PFSK-1 (cell line): ENCODE results near the gene FOXRED2.

Experiments
- POLR2AphosphoS5 ChIP-seq: IDR thresholded peaks from 2 replicates; pipeline ENCODE4 v1.6.1; 2012; ENCODE audit warnings: low read depth, mild to moderate bottlenecking, control low read depth, low read length, moderate library complexity
- SIN3A ChIP-seq: IDR thresholded peaks from 2 replicates; pipeline ENCODE4 v1.6.1; 2012; ENCODE audit warnings: mild to moderate bottlenecking, low read length, moderate library complexity, borderline replicate concordance; ENCODE audit not compliant: insufficient read depth
- TAF1 ChIP-seq: IDR thresholded peaks from 2 replicates; pipeline ENCODE4 v1.6.1; 2012; ENCODE audit warnings: low read length, control low read depth, borderline replicate concordance; ENCODE audit not compliant: insufficient read depth
- TF ChIP-seq, protein P1 (sequence below), 2 experiments: IDR thresholded peaks; 2 replicates each; pipeline versions ENCODE4 v1.6.1 to v1.8.0; 2011 to 2012; ENCODE audit warnings: low read depth in 2 of 2, low read length in 2 of 2, control low read depth in 1 of 2, inconsistent platforms in 1 of 2, mild to moderate bottlenecking in 1 of 2, moderate library complexity in 1 of 2; ENCODE audit not compliant: insufficient read depth in 1 of 2

DNA sequence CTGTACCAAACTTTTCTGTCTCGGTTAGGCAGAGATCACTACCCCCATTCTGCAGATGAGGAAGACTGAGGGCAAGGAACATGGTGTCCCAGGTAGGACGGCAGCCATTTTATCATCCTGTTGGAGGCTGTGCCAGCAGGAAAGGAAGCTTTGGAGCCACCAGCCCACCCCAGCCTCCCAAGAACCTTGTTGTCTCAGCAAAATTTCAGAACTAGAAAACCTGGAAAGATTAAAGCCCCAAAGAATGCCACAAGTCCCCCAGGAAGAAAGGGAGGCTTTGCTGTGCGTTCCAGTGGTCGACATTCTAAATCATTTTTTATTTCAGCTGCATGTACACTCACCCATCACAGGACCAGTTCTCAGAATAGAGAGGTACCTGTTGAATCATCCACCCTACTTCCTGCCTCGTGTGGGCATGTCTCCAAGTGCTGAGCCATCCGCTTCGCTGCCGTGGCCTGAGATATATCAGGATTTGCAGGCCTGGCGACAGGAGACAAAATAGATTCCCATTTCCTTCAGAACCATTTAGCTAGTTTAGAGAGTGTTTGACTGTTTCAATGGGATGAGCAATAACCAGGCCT lies 35.1 kb upstream of the FOXRED2 start:
- TF ChIP-seq, protein P1, sequence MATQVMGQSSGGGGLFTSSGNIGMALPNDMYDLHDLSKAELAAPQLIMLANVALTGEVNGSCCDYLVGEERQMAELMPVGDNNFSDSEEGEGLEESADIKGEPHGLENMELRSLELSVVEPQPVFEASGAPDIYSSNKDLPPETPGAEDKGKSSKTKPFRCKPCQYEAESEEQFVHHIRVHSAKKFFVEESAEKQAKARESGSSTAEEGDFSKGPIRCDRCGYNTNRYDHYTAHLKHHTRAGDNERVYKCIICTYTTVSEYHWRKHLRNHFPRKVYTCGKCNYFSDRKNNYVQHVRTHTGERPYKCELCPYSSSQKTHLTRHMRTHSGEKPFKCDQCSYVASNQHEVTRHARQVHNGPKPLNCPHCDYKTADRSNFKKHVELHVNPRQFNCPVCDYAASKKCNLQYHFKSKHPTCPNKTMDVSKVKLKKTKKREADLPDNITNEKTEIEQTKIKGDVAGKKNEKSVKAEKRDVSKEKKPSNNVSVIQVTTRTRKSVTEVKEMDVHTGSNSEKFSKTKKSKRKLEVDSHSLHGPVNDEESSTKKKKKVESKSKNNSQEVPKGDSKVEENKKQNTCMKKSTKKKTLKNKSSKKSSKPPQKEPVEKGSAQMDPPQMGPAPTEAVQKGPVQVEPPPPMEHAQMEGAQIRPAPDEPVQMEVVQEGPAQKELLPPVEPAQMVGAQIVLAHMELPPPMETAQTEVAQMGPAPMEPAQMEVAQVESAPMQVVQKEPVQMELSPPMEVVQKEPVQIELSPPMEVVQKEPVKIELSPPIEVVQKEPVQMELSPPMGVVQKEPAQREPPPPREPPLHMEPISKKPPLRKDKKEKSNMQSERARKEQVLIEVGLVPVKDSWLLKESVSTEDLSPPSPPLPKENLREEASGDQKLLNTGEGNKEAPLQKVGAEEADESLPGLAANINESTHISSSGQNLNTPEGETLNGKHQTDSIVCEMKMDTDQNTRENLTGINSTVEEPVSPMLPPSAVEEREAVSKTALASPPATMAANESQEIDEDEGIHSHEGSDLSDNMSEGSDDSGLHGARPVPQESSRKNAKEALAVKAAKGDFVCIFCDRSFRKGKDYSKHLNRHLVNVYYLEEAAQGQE (IDR thresholded peaks at IDR 0.05; ENCODE audit: insufficient read depth in 1 of 2, low read depth in 2 of 2, low read length in 2 of 2) = no peak
- TF ChIP-seq TAF1 = no peak
- TF ChIP-seq POLR2AphosphoS5 = no peak
- TF ChIP-seq SIN3A = no peak
